Activated naive CD4-positive, alpha-beta T cell treated with anti-CD3 and anti-CD28 coated beads for 36 hours (primary cell): ENCODE data around the gene VTCN1. TPM values are rescaled to one million over a fixed set of nuclear protein-coding genes. Genes with fewer than 3 reads are reported as not detected.

Source experiments
- CTCF ChIA-PET: fragments of 350-600 bp; sonication (Branson Sonifier 250); formaldehyde crosslinking; loops from one replicate; lab custom pipeline; 2021; ENCODE audit warnings: antibody characterized with exemption; lab: Charles Lee
- DNase-seq: peaks from one replicate; pipeline ENCODE4 v3.0.0-alpha.2; 2020
- H3K27ac Mint-ChIP-seq: one replicate; pipeline ENCODE4 v1.8.0; 2021; ENCODE audit warnings: mild to moderate bottlenecking, mixed read lengths
- H3K27me3 Mint-ChIP-seq: one replicate; pipeline ENCODE4 v1.8.0; 2021; ENCODE audit warnings: low read depth, mixed read lengths
- H3K36me3 Mint-ChIP-seq: one replicate; pipeline ENCODE4 v1.8.0; 2021; ENCODE audit warnings: low read depth, mixed read lengths
- H3K4me1 Mint-ChIP-seq: one replicate; pipeline ENCODE4 v1.8.0; 2021; ENCODE audit warnings: low read depth, mixed read lengths
- H3K4me3 Mint-ChIP-seq: one replicate; pipeline ENCODE4 v1.8.0; 2021; ENCODE audit warnings: mild to moderate bottlenecking, moderate library complexity, mixed read lengths
- H3K9me3 Mint-ChIP-seq: one replicate; pipeline ENCODE4 v1.8.0; 2021; ENCODE audit warnings: mixed read lengths
- intact Hi-C: fragments of 100-400 bp; cut with micrococcal nuclease; formaldehyde crosslinking; loops from one replicate; pipeline ENCODE4 v1.15.1; 2023
- total RNA-seq, 2 experiments: library from RNA; stranded (reverse); gene quantifications; one replicate each; pipeline ENCODE4 v1.2.3, GENCODE V29; 2021

Gene VTCN1
- total RNA-seq, 2 experiments from 2014 or later: not detected

DNA sequence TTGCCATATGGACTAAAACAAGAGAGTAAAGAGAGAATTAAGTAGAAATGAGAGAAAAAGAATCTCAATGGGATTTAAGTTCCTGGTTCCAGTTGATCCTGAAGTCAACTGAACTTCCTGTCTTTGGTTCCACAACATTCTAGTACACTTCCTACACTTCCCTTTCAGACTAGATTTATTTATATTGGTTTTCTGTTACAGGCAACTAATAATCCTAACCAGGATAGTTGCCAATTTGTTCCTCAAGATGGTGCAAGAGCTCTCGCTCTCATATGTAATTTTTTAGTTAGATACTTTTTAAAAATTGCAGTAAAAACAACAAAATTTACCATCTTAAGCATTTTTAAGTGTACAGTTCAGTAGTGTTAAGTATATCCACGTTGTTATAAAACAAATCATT is 60.4 kb downstream of the VTCN1 start:
- no peak for DNase-seq
- CTCF ChIA-PET: interaction anchor here (1.2 kb wide), 1 partner anchor 22 kb away, joined by 3 read pairs; no protein-coding TSS in a partner anchor
- intact Hi-C loops: no loop called here
- Mint-ChIP-seq H3K4me3 (no peak overlapping the region), H3K9me3 (peaks cover 3% of the 10 kb centered on the region), H3K27me3 (no peaks in the 10 kb centered on the region), H3K36me3 (no peaks in the 10 kb centered on the region), H3K4me1 (no peaks in the 10 kb centered on the region), H3K27ac (no peak overlapping the region)

DNA sequence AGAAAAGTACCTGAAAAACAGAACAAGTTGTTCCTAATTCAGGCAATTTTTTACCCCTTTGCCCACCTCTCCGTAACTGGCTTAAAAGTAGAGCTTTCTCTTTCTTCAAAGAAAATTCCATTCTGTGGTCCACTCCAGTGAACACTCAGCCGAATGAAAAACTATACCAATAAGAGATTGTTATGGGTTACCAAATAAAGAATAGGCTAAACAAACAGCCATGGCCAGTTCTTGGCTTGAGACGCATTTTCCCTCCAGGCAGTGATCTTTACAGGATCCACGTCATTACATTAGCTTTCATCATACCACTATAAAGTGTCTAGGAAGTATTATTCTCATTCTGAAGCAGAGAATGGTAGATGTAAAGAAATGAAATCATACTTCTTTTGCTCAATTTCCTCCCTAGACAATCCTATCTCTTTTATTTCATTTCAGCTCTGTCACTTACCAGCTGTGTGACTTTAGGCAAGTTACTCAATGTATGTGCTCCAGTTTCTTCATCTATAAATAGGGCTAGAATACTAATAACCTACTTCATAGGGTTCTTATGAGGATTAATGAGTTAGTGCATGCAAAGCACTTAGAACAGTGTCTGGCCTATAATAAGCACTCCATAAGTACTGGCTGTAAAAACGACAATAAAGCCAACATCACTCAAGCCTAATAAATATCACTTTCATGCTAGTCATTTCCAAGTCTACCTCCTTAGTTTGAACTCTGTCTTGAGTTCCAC is 62.7 kb downstream of the VTCN1 start:
- H3K36me3 Mint-ChIP-seq: no peaks in the 10 kb centered on the region
- H3K27ac Mint-ChIP-seq: no peak overlapping the region
- intact Hi-C loops: no loop called here
- H3K9me3 Mint-ChIP-seq: peaks cover 3% of the 10 kb centered on the region
- CTCF ChIA-PET: no interaction called here
- DNase-seq: no peak
- no peaks in the 10 kb centered on the region for H3K4me1 Mint-ChIP-seq
- no peaks in the 10 kb centered on the region for H3K27me3 Mint-ChIP-seq
- no peak overlapping the region for H3K4me3 Mint-ChIP-seq

DNA sequence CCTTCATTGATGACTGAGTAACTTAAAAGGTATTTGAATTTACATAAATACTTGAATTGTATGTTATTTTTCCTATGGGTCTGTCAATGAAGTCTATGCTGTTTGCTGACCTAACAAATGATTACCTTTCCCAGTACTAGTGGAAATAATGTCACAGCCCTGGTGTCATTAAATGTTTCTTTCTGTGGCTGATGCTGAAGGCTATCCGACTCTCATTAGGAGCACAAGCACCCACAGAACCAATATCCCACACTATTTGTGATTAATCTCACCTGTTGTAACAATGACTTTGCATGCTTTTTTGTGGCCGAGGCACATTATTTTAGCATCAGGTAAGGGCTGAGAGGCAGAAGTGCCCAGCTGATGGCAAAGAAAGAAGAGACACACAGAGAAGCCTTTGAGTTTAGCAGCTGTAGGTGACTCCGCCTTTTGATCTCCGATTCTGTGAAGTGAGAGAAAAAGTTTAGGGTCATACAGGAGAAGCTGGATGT is 63.3 kb downstream of the VTCN1 start:
- CTCF ChIA-PET: no interaction called here
- H3K9me3 Mint-ChIP-seq: peaks cover 3% of the 10 kb centered on the region
- no peaks in the 10 kb centered on the region for H3K27me3 Mint-ChIP-seq
- no peak overlapping the region for H3K4me3 Mint-ChIP-seq
- no peaks in the 10 kb centered on the region for H3K4me1 Mint-ChIP-seq
- intact Hi-C loops: no loop called here
- H3K27ac Mint-ChIP-seq: no peak overlapping the region
- DNase-seq: no peak
- H3K36me3 Mint-ChIP-seq: no peaks in the 10 kb centered on the region

DNA sequence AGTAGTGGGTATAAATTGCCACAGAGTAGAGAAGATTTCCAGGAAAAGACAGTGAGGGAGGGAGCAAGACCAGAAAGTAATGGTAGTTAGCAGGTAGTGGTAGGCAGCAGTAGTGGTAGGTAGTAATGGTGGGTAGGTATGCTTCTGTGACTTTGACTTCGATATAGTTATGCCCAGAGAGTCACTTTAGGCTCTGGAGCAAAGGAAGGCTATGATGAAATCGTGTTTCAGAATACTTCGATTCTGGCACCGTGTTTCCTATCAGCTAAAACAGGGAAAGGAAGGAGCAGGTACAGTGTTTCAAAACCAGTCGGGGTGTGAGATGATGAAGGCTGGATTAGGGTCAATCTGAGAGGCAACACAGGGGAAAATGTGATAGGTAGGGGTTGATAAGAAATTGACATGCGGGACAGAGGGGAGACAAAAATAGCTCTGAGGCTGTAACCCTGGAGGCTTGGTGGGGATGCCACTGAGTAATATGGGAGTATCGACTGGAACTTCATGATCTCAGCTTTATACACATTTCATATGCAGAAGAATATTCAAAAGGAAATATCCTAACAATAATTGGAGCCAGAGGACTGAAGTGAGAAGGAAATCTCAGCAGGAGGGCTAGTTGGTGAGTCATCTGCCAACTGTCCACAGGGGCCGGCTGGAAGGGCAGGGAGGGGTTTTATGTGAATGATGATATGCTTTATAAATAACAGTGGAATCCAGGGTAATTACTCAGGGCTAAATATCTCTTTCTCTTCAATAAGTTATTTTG is 64.0 kb downstream of the VTCN1 start:
- Mint-ChIP-seq H3K36me3 (no peaks in the 10 kb centered on the region), H3K4me1 (no peaks in the 10 kb centered on the region), H3K4me3 (no peak overlapping the region), H3K27me3 (no peaks in the 10 kb centered on the region), H3K9me3 (peaks cover 2% of the 10 kb centered on the region), H3K27ac (no peak overlapping the region)
- DNase-seq: no peak
- CTCF ChIA-PET: no interaction called here
- intact Hi-C loops: no loop called here

DNA sequence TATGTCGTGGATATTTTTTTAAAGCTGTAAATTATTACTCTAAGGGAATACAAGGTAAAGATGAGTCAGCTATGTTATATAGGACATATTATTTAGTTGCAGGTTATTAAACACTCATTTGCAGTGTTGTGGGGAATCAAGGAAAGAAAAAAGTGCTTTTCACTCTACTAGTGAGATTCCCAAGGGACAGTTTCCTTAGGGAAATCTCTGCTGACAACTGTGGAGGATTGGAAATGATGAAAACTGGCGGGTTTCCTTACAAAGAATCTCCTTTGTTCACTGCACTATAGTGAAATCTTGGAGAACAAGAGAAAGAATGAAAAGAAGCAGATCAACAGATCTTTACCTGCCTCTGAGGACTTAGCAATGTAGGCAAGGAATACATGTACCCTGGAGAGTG is 64.7 kb downstream of the VTCN1 start:
- intact Hi-C loops: no loop called here
- no peak overlapping the region for H3K4me3 Mint-ChIP-seq
- no peaks in the 10 kb centered on the region for H3K27me3 Mint-ChIP-seq
- CTCF ChIA-PET: no interaction called here
- H3K36me3 Mint-ChIP-seq: no peaks in the 10 kb centered on the region
- H3K27ac Mint-ChIP-seq: no peak overlapping the region
- no peaks in the 10 kb centered on the region for H3K4me1 Mint-ChIP-seq
- no peaks in the 10 kb centered on the region for H3K9me3 Mint-ChIP-seq
- no peak for DNase-seq

DNA sequence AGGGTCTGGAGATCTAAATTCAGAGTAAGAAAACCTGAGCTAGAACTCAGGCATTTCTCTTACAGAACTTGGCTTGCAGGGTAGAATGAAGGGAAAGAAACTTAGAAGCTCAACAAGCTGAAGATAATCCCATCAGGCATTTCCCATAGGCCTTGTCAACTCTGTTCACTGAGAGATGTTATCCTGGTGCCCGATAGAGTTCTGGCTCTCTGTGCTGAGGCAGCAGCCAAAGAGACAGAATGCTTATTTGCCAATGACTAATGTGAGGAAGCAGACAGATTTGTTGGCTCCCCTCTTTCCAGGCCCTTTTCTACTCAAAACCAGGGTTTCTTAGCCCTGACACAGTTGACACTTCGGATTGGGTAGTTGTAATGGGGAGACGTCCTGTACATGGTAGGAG is 66.9 kb downstream of the VTCN1 start:
- H3K4me1 Mint-ChIP-seq: no peaks in the 10 kb centered on the region
- intact Hi-C loops: no loop called here
- H3K36me3 Mint-ChIP-seq: no peaks in the 10 kb centered on the region
- CTCF ChIA-PET: interaction anchor here (0.6 to 1.2 kb wide), 2 partner anchors 15 to 69 kb away, joined by 3 read pairs; no protein-coding TSS in a partner anchor
- H3K27ac Mint-ChIP-seq: no peak overlapping the region
- no peaks in the 10 kb centered on the region for H3K9me3 Mint-ChIP-seq
- no peak overlapping the region for H3K4me3 Mint-ChIP-seq
- no peak for DNase-seq
- H3K27me3 Mint-ChIP-seq: no peaks in the 10 kb centered on the region

DNA sequence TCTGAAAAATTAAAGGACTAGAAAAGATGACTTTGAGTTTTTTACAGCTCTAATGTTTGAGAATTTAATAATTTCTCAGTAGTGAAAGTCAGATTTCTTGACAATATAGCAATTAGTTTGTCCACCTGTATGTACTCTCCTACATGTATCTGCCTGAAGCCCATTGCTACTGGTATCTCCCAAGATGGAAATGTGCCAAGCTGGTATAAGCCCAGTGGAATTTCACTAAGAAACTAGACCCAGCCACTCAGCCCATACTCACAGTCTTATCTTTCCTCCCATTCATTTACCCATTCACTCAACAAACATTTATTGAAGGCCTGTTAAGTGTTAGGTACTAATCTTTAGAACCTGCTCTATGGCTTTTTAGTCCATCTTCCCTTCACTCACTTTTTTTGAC is 67.6 kb downstream of the VTCN1 start:
- CTCF ChIA-PET: interaction anchor here (2.0 kb wide), 1 partner anchor 15 kb away, joined by 8 read pairs; no protein-coding TSS in a partner anchor
- H3K36me3 Mint-ChIP-seq: no peaks in the 10 kb centered on the region
- intact Hi-C loops: no loop called here

DNA sequence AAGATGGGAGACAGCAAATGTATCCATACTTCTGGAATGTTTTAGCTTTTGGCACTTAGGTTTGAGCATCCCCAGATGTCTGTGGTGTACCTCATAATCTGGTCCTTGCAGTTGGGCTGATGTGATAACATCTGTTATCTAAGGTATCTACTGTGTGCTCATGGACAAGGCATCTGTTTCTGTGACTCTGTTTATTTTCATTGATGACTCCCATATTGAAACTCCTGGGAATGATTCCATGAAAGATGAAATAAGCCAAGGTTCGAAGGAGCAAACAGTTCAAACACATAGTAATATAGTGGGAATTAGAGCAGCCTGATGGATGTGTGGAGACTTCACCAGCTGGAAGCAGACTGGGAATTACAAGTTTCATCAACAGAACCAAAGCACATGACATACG is 68.5 kb downstream of the VTCN1 start:
- no peaks in the 10 kb centered on the region for H3K9me3 Mint-ChIP-seq
- H3K27me3 Mint-ChIP-seq: no peaks in the 10 kb centered on the region
- H3K36me3 Mint-ChIP-seq: no peaks in the 10 kb centered on the region
- H3K4me3 Mint-ChIP-seq: no peak overlapping the region
- DNase-seq: no peak
- CTCF ChIA-PET: interaction anchor here (2.0 kb wide), 1 partner anchor 14 kb away, joined by 8 read pairs; no protein-coding TSS in a partner anchor
- intact Hi-C loops: no loop called here
- H3K27ac Mint-ChIP-seq: no peak overlapping the region
- H3K4me1 Mint-ChIP-seq: no peaks in the 10 kb centered on the region

More for the DNA sequence above, 67.6 kb downstream of the VTCN1 start:
- DNase-seq: no peak
- Mint-ChIP-seq H3K9me3 (no peaks in the 10 kb centered on the region), H3K4me3 (no peak overlapping the region), H3K27ac (no peak overlapping the region), H3K4me1 (no peaks in the 10 kb centered on the region), H3K27me3 (no peaks in the 10 kb centered on the region)

DNA sequence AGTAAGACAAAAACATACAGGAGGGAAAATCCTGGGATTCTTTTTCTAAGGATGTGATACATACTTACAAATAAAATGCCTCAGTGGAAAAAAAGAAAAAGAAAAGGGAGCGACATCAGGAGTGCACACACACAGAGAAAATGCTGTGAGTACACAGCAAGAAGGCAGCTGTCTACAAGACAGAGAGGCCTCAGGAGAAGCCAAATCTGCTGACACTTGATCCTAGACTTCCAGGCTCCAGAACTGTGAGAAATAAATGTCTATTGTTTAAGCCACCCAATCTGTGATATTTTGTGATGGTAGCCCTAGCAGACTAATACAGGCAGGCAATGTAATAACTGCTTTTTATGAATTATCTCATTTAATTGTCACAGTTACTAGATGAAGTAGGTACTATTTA is 72.2 kb downstream of the VTCN1 start:
- H3K9me3 Mint-ChIP-seq: no peaks in the 10 kb centered on the region
- H3K36me3 Mint-ChIP-seq: no peaks in the 10 kb centered on the region
- intact Hi-C loops: no loop called here
- no peak overlapping the region for H3K27ac Mint-ChIP-seq
- CTCF ChIA-PET: no interaction called here
- H3K27me3 Mint-ChIP-seq: peaks cover 5% of the 10 kb centered on the region
- no peak for DNase-seq
- H3K4me1 Mint-ChIP-seq: no peaks in the 10 kb centered on the region
- H3K4me3 Mint-ChIP-seq: no peak overlapping the region

DNA sequence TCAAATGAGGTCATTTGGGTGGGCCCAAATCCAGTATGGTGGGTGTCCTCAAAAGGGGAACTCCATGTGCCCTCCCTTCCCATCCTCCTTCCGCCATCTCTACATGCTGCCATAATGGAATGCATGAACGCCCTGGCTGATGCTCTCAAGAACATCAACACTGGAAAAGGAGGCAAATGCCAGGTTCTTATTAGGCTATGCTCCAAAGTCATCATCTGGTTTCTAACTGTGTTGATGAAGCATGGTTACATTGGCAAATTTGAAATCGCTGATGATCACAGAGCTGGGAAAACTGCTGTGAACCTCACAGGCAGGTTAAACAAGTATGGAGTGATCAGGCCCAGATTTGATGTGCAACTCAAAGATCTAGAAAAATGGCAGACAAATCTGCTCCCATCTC is 72.6 kb downstream of the VTCN1 start:
- Mint-ChIP-seq H3K27ac (no peak overlapping the region), H3K4me1 (no peaks in the 10 kb centered on the region), H3K9me3 (no peaks in the 10 kb centered on the region), H3K4me3 (no peak overlapping the region), H3K27me3 (peaks cover 7% of the 10 kb centered on the region), H3K36me3 (no peaks in the 10 kb centered on the region)
- intact Hi-C loops: no loop called here
- CTCF ChIA-PET: no interaction called here
- no peak for DNase-seq

DNA sequence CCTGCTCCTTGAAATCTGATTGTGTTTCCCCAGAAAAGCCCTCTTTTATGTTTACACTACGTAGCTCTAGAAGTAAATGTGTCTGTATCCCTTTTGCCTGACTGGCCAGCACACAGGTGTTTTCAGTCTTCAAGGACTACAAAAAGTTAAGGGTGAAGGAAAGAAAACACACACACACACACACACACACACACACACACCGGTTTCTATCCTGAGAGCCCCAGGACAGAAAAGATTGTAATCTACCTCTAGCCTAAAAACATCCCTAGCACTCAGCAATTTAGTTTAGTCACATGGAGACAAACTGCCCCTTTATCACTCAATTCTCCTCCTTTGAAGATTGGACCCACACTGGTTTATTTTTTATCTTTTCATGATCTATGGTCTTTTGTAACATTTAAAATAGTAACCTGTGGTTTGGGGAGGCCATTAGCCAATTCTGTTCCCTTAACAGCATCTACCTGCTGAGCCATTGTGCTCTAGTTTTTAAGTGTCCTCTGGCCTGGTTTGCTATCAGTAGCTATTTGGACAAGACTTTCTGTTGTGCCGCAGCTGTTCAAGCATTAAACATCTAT is 73.4 kb downstream of the VTCN1 start:
- intact Hi-C loops: no loop called here
- H3K4me1 Mint-ChIP-seq: no peaks in the 10 kb centered on the region
- H3K36me3 Mint-ChIP-seq: no peaks in the 10 kb centered on the region
- DNase-seq: no peak
- H3K9me3 Mint-ChIP-seq: no peaks in the 10 kb centered on the region
- H3K27me3 Mint-ChIP-seq: peaks cover 7% of the 10 kb centered on the region
- no peak overlapping the region for H3K4me3 Mint-ChIP-seq
- CTCF ChIA-PET: no interaction called here
- H3K27ac Mint-ChIP-seq: no peak overlapping the region

DNA sequence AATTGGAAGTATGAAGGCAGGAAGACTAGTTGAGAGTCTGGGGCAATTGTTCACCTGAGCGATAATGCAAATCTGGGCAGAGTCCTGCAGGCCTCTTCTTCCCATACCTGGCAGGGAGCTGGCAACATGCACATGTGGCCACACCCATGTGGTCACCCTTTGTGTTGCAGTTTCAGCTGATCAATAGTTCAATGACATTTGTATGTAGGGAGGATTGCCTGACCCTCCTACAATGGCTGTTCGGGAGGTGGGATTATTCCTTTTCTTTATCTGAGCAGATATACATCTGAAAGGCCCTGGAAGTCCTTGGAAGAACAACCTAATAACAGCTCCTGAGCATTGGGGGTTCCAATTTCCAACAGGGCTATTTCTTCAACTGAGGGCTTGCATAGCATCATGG is 74.0 kb downstream of the VTCN1 start:
- Mint-ChIP-seq H3K27ac (no peak overlapping the region), H3K4me1 (no peaks in the 10 kb centered on the region), H3K36me3 (no peaks in the 10 kb centered on the region), H3K9me3 (no peaks in the 10 kb centered on the region), H3K4me3 (no peak overlapping the region), H3K27me3 (peaks cover 7% of the 10 kb centered on the region)
- CTCF ChIA-PET: no interaction called here
- DNase-seq: no peak
- intact Hi-C loops: no loop called here
